NAMALWA (cell line): Measurements from ENCODE around the gene ORC5.
A peak's percentile ranks its signal among the peaks of the same experiment; 100 is the strongest.

Experiments
- DNase-seq: peaks from one replicate; pipeline ENCODE4 v3.0.0-alpha.2; 2015; ENCODE audit warnings: low spot score

Gene ORC5

DNA sequence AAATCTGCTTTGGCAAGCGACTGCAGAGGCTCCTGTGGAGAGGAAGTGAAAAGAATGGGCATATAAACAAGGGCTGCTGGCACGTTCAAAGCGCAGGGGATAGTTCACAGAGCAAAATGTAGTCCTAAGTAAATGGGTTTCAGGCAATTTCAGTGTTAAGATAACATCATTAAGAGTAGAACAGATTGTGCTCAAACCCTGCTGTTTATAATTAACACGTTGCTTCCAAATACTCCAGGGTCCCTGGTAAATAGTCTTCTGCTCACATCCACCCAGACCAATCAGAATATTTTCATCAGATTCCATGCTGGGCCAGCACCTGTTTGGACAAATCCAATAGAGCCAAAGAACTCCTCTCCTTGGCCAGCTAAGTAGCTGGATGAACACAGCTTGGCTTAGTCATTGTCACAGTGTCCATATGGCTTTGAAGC, 81.4 kb downstream of the ORC5 start:
- no peak for DNase-seq

- no peak for DNase-seq
These were observed 82.8 kb downstream of the ORC5 start for GRCh38 chr7:104124893-104125477.

GRCh38 chr7:104124469-104124868, 83.3 kb downstream of the ORC5 start:
- DNase-seq, result no peak

- DNase-seq, result no peak
These were observed 84.0 kb downstream of the ORC5 start for GRCh38 chr7:104123786-104124185.

DNA sequence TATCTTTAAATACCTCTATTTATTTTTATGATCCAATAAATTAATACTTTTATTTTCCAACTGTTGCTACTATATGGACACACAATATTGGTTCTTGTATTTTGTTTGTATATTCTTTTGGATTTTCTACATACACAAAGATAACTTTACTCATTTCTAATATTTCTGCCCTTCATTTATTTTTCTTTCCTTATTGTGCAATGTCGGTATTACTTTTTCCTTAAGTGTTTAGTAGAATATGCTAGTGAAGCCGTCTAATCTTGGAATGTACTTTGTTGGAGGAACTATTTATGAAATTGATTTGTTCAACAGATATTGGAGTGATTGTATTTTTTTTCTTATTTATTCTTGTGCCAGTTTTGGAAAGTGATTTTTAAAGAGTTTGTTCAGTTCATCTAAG, 94.0 kb downstream of the ORC5 start:
- DNase-seq, result no peak

GRCh38 chr7:104112623-104113022, 95.2 kb downstream of the ORC5 start:
- no peak for DNase-seq

DNA sequence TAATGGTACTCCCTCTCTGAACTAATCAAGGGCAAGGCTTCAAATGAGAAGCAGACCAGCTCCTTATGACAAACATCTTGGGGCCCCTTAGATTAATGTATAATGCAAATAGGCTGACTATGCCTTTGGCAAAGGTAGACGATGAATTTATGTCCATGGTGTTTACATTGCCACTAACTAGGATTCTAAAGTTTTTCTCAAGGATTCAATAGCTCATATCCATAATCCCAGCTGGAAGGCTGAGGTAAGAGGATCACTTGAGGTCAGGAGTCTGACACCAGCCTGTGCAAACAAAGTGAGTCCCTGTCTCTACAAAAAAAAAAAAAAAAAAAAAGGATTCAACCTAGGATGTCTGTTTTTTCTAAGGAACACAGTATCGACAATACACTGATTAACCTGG, 96.5 kb downstream of the ORC5 start:
- no peak for DNase-seq

- DNase-seq, result no peak
These were observed 101.5 kb downstream of the ORC5 start for GRCh38 chr7:104106108-104106905.

DNA sequence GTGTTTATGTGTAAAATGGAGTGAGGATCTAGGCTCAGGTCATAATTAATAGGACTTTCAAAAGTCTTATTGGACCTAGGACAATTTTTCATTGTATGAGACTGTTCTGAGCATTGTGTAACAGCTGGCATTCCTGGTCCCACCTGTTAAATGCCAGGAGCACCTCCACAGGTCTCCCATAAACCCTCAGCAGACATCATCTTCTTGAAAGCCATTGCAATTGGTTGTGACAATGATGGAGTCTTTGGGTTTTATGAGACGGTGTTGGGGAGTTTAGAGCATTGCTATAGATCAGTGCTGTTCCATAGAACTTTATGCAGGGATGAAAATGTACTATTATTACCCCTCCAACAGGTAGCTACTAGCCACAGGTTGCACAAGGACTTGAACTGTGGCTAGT, 108.9 kb downstream of the ORC5 start:
- DNase-seq, result no peak

DNA sequence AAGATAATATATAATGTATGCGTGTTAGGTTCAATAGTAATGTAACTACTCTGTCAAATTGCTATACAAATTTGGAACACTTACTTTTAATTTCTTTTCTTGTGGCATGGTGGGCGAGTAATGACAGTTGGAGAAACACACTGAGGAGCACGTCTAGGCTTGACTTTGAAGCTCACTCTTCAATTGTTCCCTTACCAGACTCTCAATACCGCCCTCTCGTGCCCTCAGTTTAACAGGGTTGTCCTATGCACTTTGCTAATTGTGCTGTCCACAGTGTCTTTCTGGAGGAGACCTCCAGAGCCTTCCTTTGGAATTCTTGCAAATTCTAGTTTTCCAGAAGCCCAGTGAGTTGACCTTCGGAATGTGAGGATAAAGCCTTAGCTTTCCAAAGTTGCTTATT, 111.1 kb downstream of the ORC5 start:
- peak; percentile 51 for DNase-seq

GRCh38 chr7:104093127-104093526, 114.7 kb downstream of the ORC5 start:
- DNase-seq, result no peak

DNA sequence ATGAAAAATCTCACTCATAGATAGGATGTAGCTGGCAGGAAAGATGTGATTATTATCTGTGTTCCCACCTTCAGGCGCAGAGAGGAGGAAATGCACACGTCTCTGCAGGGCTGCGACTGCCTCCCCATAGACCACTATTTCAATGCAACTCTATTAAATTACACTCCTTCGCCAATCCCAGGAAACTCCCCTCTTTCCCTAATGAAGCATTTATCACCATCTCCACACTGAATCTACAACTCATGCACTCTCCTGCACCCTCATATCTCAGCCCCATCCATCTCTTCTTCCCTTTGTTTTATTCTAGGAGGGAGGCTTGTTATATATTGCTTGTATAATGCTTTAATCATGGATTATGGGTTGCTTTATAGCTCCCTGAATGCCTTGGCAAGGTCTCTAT, 116.6 kb downstream of the ORC5 start:
- DNase-seq, result no peak

DNA sequence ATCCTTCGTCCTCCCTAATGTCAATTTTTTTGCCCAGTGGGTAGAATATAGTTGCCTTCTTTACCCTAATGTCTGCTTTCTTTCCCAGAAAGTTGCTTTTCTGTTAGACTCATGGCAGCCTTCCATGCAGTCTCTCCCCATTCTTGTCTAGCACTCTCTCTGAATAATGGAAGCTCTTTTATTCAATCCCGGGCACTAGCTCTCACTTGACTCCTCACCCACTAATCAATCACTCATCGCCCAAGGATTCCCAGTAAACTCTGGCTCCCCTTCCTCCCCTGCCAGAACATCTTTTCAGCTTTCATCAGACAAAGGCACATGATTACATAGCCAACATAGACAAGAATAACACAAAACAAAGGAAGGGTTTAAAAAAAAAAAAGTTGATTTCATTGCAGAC, 118.2 kb downstream of the ORC5 start:
- DNase-seq, result no peak

GRCh38 chr7:104089061-104089460, 118.8 kb downstream of the ORC5 start:
- DNase-seq, result no peak
